ENCODE measurements around the gene FES. TPM values are rescaled to one million over a fixed set of nuclear protein-coding genes. Genes with fewer than 3 reads are reported as not detected.

FES gene
- total RNA-seq, 4 donors from 2014 or later = 5.3 to 13.5 (median 10.1) TPM

GRCh38 chr15:90889736-90890456 is 5.6 kb downstream of the FES start:
- DNase-seq (no peak), ATAC-seq (no peak)
- no peak for TF ChIP-seq CTCF (IDR thresholded peaks at IDR 0.05 in 4 of 5, conservative IDR thresholded peaks at IDR 0.05 in 1 of 5)
- no peak for TF ChIP-seq POLR2A (IDR thresholded peaks at IDR 0.05)
- H3K36me3 ChIP-seq = peaks cover 0 to 12% of the 10 kb centered on the region in 2 donors
- H3K4me3 ChIP-seq = no peak overlapping the region
- H3K27ac ChIP-seq = no peak overlapping the region
- H3K27me3 ChIP-seq = no peaks in the 10 kb centered on the region
- H3K9me3 ChIP-seq = no peaks in the 10 kb centered on the region
- intact Hi-C loops (cut with DNase I; ENCODE audit: low total_unique reads) = loop anchor here (5.0 to 10.0 kb wide), 2 partner anchors 198 to 565 kb away; no protein-coding TSS in a partner anchor
- in situ Hi-C loops (cut with MboI; ENCODE audit: low sequenced_read_pairs in 4 of 4) = loop anchor here (5.0 to 25.0 kb wide), 6 partner anchors 178 to 578 kb away; partner anchors contain the start of gene BLM (in 2 of the 4)
- peaks cover 0 to 3% of the 10 kb centered on the region in 2 donors for H3K4me1 ChIP-seq

- ATAC-seq = no peak
- Histone ChIP-seq H3K27me3 (no peaks in the 10 kb centered on the region), H3K4me3 (no peak overlapping the region), H3K36me3 (peaks cover 0 to 12% of the 10 kb centered on the region in 2 donors), H3K4me1 (peaks cover 0 to 3% of the 10 kb centered on the region in 2 donors), H3K27ac (no peak overlapping the region), H3K9me3 (no peaks in the 10 kb centered on the region)
- no peak for DNase-seq
- no peak for TF ChIP-seq POLR2A (IDR thresholded peaks at IDR 0.05)
- no peak for TF ChIP-seq CTCF (IDR thresholded peaks at IDR 0.05 in 4 of 5, conservative IDR thresholded peaks at IDR 0.05 in 1 of 5)
- in situ Hi-C loops (cut with MboI; ENCODE audit: low sequenced_read_pairs in 4 of 4) = loop anchor here (10.0 to 25.0 kb wide), 4 partner anchors 179 to 579 kb away; partner anchors contain the start of gene BLM (in 2 of the 4)
- intact Hi-C loops (cut with DNase I; ENCODE audit: low total_unique reads) = no loop called here
Observed at GRCh38 chr15:90890839-90891238, 6.5 kb downstream of the FES start.

- no peak overlapping the region for H3K4me3 ChIP-seq
- DNase-seq (no peak), ATAC-seq (no peak)
- in situ Hi-C loops (cut with MboI; ENCODE audit: low sequenced_read_pairs in 4 of 4) = loop anchor here (10.0 to 25.0 kb wide), 4 partner anchors 179 to 579 kb away; partner anchors contain the start of gene BLM (in 2 of the 4)
- H3K4me1 ChIP-seq = no peaks in the 10 kb centered on the region
- intact Hi-C loops (cut with DNase I; ENCODE audit: low total_unique reads) = no loop called here
- no peaks in the 10 kb centered on the region for H3K27me3 ChIP-seq
- no peak for TF ChIP-seq CTCF (IDR thresholded peaks at IDR 0.05 in 4 of 5, conservative IDR thresholded peaks at IDR 0.05 in 1 of 5)
- no peak for TF ChIP-seq POLR2A (IDR thresholded peaks at IDR 0.05)
- peaks cover 0 to 12% of the 10 kb centered on the region in 2 donors for H3K36me3 ChIP-seq
- no peak overlapping the region for H3K27ac ChIP-seq
- H3K9me3 ChIP-seq = no peaks in the 10 kb centered on the region
Observed at GRCh38 chr15:90891346-90891949, 7.1 kb downstream of the FES start.

- H3K27me3 ChIP-seq = no peaks in the 10 kb centered on the region
- no peak for DNase-seq
- H3K4me1 ChIP-seq = no peaks in the 10 kb centered on the region
- in situ Hi-C loops (cut with MboI; ENCODE audit: low sequenced_read_pairs in 4 of 4) = loop anchor here (10.0 to 25.0 kb wide), 4 partner anchors 180 to 580 kb away; partner anchors contain the start of gene BLM (in 2 of the 4)
- H3K4me3 ChIP-seq = no peak overlapping the region
- TF ChIP-seq POLR2A (IDR thresholded peaks at IDR 0.05) (no peak), CTCF (IDR thresholded peaks at IDR 0.05 in 4 of 5, conservative IDR thresholded peaks at IDR 0.05 in 1 of 5) (no peak)
- H3K36me3 ChIP-seq = peaks cover 0 to 12% of the 10 kb centered on the region in 2 donors
- intact Hi-C loops (cut with DNase I; ENCODE audit: low total_unique reads) = no loop called here
- no peaks in the 10 kb centered on the region for H3K9me3 ChIP-seq
- no peak for ATAC-seq
- H3K27ac ChIP-seq = no peak overlapping the region
Observed at GRCh38 chr15:90892023-90892422, 7.7 kb downstream of the FES start.

Data from gastrocnemius medialis (tissue), 4 donors.